Type B pancreatic cell (in vitro differentiated cells): Measurements from ENCODE around the gene CARF. TPM values are rescaled to one million over a fixed set of nuclear protein-coding genes. Genes with fewer than 3 reads are reported as not detected.

Experiments used
- DNase-seq: peaks from one replicate; pipeline ENCODE4 v3.0.0; 2021; ENCODE audit warnings: mixed read lengths; ENCODE audit not compliant: unreplicated experiment; ENCODE audit errors: extremely low spot score
- H3K27ac Mint-ChIP-seq: 2 replicates; pipeline ENCODE4 v1.8.0; 2021; ENCODE audit warnings: mild to moderate bottlenecking, mixed read lengths
- H3K27me3 Mint-ChIP-seq: 2 replicates; pipeline ENCODE4 v1.8.0; 2021; ENCODE audit warnings: mixed read lengths
- H3K36me3 Mint-ChIP-seq: 2 replicates; pipeline ENCODE4 v1.8.0; 2021; ENCODE audit warnings: mixed read lengths
- H3K4me1 Mint-ChIP-seq: one replicate; pipeline ENCODE4 v1.8.0; 2021; ENCODE audit warnings: mixed read lengths; ENCODE audit not compliant: unreplicated experiment
- H3K4me3 Mint-ChIP-seq: 2 replicates; pipeline ENCODE4 v1.8.0; 2021; ENCODE audit warnings: mild to moderate bottlenecking, mixed read lengths
- H3K9me3 Mint-ChIP-seq: 2 replicates; pipeline ENCODE4 v1.8.0; 2021; ENCODE audit warnings: mixed read lengths
- total RNA-seq: library from RNA; stranded (reverse); gene quantifications from 2 replicates; pipeline ENCODE4 v1.2.1, GENCODE V29; 2021; ENCODE audit warnings: low replicate concordance
- TF ChIP-seq, protein P1 (sequence below): fragments of 200-600 bp; sonication (generic); conservative IDR thresholded peaks from 2 replicates; pipeline ENCODE4 v1.5.0; 2021; ENCODE audit warnings: antibody characterized with exemption, mild to moderate bottlenecking

The CARF gene
- total RNA-seq, 1 donor from 2014 or later: 11.0 TPM

GRCh38 chr2:202933958-202934357 lies 21.9 kb downstream of the CARF start:
- Mint-ChIP-seq H3K9me3 (no peaks in the 10 kb centered on the region), H3K4me3 (no peak overlapping the region), H3K4me1 (no peaks in the 10 kb centered on the region), H3K36me3 (peaks cover 15% of the 10 kb centered on the region), H3K27me3 (no peaks in the 10 kb centered on the region), H3K27ac (no peak overlapping the region)
- TF ChIP-seq, protein P1, sequence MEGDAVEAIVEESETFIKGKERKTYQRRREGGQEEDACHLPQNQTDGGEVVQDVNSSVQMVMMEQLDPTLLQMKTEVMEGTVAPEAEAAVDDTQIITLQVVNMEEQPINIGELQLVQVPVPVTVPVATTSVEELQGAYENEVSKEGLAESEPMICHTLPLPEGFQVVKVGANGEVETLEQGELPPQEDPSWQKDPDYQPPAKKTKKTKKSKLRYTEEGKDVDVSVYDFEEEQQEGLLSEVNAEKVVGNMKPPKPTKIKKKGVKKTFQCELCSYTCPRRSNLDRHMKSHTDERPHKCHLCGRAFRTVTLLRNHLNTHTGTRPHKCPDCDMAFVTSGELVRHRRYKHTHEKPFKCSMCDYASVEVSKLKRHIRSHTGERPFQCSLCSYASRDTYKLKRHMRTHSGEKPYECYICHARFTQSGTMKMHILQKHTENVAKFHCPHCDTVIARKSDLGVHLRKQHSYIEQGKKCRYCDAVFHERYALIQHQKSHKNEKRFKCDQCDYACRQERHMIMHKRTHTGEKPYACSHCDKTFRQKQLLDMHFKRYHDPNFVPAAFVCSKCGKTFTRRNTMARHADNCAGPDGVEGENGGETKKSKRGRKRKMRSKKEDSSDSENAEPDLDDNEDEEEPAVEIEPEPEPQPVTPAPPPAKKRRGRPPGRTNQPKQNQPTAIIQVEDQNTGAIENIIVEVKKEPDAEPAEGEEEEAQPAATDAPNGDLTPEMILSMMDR: no peak
- no peak for DNase-seq

DNA sequence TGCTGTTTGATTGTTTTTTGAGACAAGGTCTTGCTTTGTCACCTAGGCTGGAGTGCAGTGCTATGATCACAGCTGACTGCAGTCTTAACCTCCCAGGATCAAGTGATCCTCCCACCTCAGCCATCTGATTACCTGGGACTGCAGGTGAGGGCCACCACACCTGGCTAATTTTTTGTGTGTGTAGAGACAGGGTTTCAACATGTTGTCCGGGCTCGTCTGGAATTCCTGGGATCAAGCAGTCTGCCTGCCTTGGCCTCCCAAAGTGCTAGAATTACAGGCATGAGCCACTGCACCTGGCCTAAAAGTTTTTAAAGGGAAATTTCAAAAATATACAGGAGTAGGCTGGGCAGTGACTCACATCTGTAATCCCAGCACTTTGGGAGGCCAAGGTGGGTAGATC lies 22.4 kb downstream of the CARF start:
- Mint-ChIP-seq H3K4me1 (no peaks in the 10 kb centered on the region), H3K4me3 (no peak overlapping the region), H3K9me3 (no peaks in the 10 kb centered on the region), H3K27me3 (no peaks in the 10 kb centered on the region), H3K27ac (no peak overlapping the region), H3K36me3 (peaks cover 15% of the 10 kb centered on the region)
- DNase-seq: no peak
- TF ChIP-seq, protein P1: no peak

DNA sequence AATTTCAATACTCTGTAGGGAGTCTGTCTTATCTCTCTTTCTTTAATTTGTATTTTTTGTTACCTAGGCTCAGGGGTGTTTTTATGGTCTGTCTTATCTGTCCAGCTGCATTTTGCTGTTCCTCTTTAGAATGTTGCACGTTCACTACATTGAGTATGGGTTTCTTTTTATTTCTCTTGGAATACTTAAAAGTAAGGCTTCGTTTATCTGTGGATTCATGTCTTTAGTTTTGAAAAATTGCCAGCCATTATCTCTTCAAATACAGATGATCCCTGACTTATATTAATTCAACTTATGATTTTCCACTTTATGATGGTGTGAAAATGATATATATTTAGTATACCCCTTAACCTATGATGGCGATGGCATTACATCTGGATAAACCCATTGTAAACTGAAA lies 26.9 kb downstream of the CARF start:
- Mint-ChIP-seq H3K9me3 (no peaks in the 10 kb centered on the region), H3K36me3 (peaks cover 10% of the 10 kb centered on the region), H3K27me3 (no peaks in the 10 kb centered on the region), H3K4me3 (no peak overlapping the region), H3K4me1 (no peaks in the 10 kb centered on the region), H3K27ac (no peak overlapping the region)
- DNase-seq: no peak
- TF ChIP-seq, protein P1: no peak

DNA sequence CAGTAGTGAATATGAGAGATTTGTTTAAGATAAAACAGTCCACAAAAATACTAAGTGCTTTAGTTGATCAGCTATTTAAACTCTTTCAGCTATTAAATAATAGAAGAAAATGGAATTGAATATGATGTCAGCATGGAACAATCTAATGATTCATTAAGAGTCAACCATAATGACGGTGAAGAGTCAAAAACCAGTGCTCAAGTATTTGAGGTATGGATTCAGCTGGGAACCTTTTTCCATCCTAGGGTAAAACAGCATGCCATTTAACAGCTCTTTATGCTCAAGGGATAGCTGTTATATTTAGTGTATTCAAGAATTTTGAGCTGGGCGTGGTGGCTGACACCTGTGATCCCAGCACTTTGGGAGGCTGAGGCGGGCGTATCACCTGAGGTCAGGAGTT lies 29.7 kb downstream of the CARF start:
- Mint-ChIP-seq H3K27ac (no peak overlapping the region), H3K9me3 (peaks cover 15% of the 10 kb centered on the region), H3K27me3 (no peaks in the 10 kb centered on the region), H3K4me1 (no peaks in the 10 kb centered on the region), H3K36me3 (peaks cover 27% of the 10 kb centered on the region), H3K4me3 (no peak overlapping the region)
- no peak for DNase-seq
- TF ChIP-seq, protein P1: no peak

DNA sequence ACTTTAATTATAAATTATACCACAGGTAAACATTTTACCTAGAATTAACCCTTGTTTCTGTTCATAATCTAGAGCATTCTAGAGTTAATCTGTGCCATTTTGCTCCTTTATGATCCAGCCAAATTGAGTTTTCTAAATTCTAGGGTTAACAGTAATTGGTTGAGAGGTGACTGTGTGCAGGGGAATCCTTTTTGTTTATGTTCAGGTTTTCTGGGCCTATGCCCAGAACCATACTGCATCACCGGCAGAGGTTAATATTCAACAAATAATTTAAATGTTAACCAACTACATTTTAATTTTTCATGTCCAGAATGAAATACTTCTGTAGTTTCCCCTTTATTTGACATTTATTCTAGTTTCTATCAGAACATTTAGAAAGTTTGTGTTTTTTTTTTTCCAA lies 32.3 kb downstream of the CARF start:
- no peaks in the 10 kb centered on the region for H3K27me3 Mint-ChIP-seq
- TF ChIP-seq, protein P1: no peak
- H3K36me3 Mint-ChIP-seq: peaks cover 42% of the 10 kb centered on the region
- H3K4me1 Mint-ChIP-seq: no peaks in the 10 kb centered on the region
- no peak overlapping the region for H3K27ac Mint-ChIP-seq
- DNase-seq: no peak
- no peak overlapping the region for H3K4me3 Mint-ChIP-seq
- peaks cover 25% of the 10 kb centered on the region for H3K9me3 Mint-ChIP-seq

DNA sequence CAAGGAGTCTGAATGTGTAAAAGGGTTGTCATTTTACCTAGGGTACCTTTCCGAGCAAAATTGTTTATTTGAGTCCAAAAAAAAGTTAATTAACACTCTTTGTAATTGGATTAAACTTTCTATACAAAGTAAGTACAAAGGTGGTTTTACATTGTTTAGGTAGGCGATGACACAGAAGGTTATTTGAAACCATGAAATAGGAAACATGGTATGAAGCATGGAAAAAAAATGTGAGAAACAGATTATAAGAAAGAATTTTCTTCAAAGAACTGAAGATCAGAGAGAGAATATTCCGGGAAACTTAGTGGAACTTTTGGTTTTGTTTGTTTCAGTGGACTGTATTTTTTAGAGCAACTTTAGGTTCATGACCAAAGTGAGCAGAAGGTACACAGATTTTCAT lies 32.7 kb downstream of the CARF start:
- no peaks in the 10 kb centered on the region for H3K27me3 Mint-ChIP-seq
- no peak for DNase-seq

More for the DNA sequence above, 32.7 kb downstream of the CARF start:
- Mint-ChIP-seq H3K4me1 (no peaks in the 10 kb centered on the region), H3K4me3 (no peak overlapping the region), H3K36me3 (peaks cover 42% of the 10 kb centered on the region), H3K27ac (no peak overlapping the region), H3K9me3 (peaks cover 25% of the 10 kb centered on the region)
- TF ChIP-seq, protein P1: no peak
